ACC112 (cell line): Measurements from ENCODE around the gene ANTXR1.

Experiments
- H2AFZ ChIP-seq: fragments of 200-600 bp; sonication (generic); one replicate; pipeline ENCODE4 v1.6.0; 2017; ENCODE audit warnings: antibody characterized with exemption, low read length; ENCODE audit not compliant: unreplicated experiment
- H3K27ac ChIP-seq: fragments of 200-600 bp; sonication (generic); 2 replicates; pipeline ENCODE4 v1.5.1; 2014; ENCODE audit warnings: low read depth, mild to moderate bottlenecking, antibody characterized with exemption, low read length, moderate library complexity
- H3K27me3 ChIP-seq: fragments of 200-600 bp; sonication (generic); 2 replicates; pipeline ENCODE4 v1.6.1; 2014; ENCODE audit warnings: mild to moderate bottlenecking, antibody characterized with exemption, low read length, moderate library complexity, mixed read lengths; ENCODE audit not compliant: insufficient read depth
- H3K36me3 ChIP-seq: fragments of 200-600 bp; sonication (generic); 2 replicates; pipeline ENCODE4 v1.6.1; 2016; ENCODE audit warnings: mild to moderate bottlenecking, antibody characterized with exemption, low read length, moderate library complexity, mixed read lengths; ENCODE audit not compliant: insufficient read depth
- H3K4me1 ChIP-seq: fragments of 200-600 bp; sonication (generic); one replicate; pipeline ENCODE4 v1.6.1; 2016; ENCODE audit warnings: low read length, mixed read lengths; ENCODE audit not compliant: insufficient read depth, unreplicated experiment, control insufficient read depth
- H3K4me3 ChIP-seq: fragments of 200-600 bp; sonication (generic); 2 replicates; pipeline ENCODE4 v1.5.1; 2014; ENCODE audit warnings: mild to moderate bottlenecking, low read depth, low read length
- H3K79me2 ChIP-seq: fragments of 200-600 bp; sonication (generic); one replicate; pipeline ENCODE4 v1.6.0; 2016; ENCODE audit warnings: low read length; ENCODE audit not compliant: control insufficient read depth, unreplicated experiment, insufficient read depth

The ANTXR1 gene

GRCh38 chr2:69055688-69056470 is 42.9 kb downstream of the ANTXR1 start:
- H3K27ac ChIP-seq: no peak overlapping the region
- peaks cover 4% of the 10 kb centered on the region for H3K4me1 ChIP-seq
- H2AFZ ChIP-seq: no peak overlapping the region
- H3K27me3 ChIP-seq: no peaks in the 10 kb centered on the region
- no peak overlapping the region for H3K4me3 ChIP-seq
- H3K79me2 ChIP-seq: peaks cover 6% of the 10 kb centered on the region
- peaks cover 17% of the 10 kb centered on the region; the same call in 1 of the 2 replicates for H3K36me3 ChIP-seq

- Histone ChIP-seq H3K27me3 (no peaks in the 10 kb centered on the region), H2AFZ (no peak overlapping the region), H3K4me3 (no peak overlapping the region), H3K36me3 (peaks cover 17% of the 10 kb centered on the region; the same call in 1 of the 2 replicates), H3K27ac (no peak overlapping the region), H3K4me1 (peaks cover 21% of the 10 kb centered on the region), H3K79me2 (peaks cover 6% of the 10 kb centered on the region)
These were observed 44.7 kb downstream of the ANTXR1 start for GRCh38 chr2:69057660-69058059.

GRCh38 chr2:69059731-69060290 is 46.8 kb downstream of the ANTXR1 start:
- no peak overlapping the region for H3K27ac ChIP-seq
- peaks cover 8% of the 10 kb centered on the region; the same call in 1 of the 2 replicates for H3K36me3 ChIP-seq

GRCh38 chr2:69060938-69061501 is 48.0 kb downstream of the ANTXR1 start:
- Histone ChIP-seq H3K27ac (no peak overlapping the region), H3K4me1 (peaks cover 20% of the 10 kb centered on the region), H3K36me3 (peaks cover 5% of the 10 kb centered on the region; the same call in 1 of the 2 replicates), H3K4me3 (no peak overlapping the region), H3K27me3 (no peaks in the 10 kb centered on the region), H2AFZ (no peak overlapping the region), H3K79me2 (no peaks in the 10 kb centered on the region)

More at GRCh38 chr2:69059731-69060290, 46.8 kb downstream of the ANTXR1 start:
- H3K79me2 ChIP-seq: no peaks in the 10 kb centered on the region
- no peak overlapping the region for H3K4me3 ChIP-seq
- peaks cover 20% of the 10 kb centered on the region for H3K4me1 ChIP-seq
- no peaks in the 10 kb centered on the region for H3K27me3 ChIP-seq
- no peak overlapping the region for H2AFZ ChIP-seq

GRCh38 chr2:69061525-69061924 is 48.5 kb downstream of the ANTXR1 start:
- Histone ChIP-seq H2AFZ (no peak overlapping the region), H3K79me2 (no peaks in the 10 kb centered on the region), H3K36me3 (peaks cover 5% of the 10 kb centered on the region; the same call in 1 of the 2 replicates), H3K27ac (no peak overlapping the region), H3K4me1 (peaks cover 20% of the 10 kb centered on the region), H3K4me3 (no peak overlapping the region), H3K27me3 (no peaks in the 10 kb centered on the region)

- Histone ChIP-seq H3K27ac (no peak overlapping the region), H3K4me1 (peaks cover 20% of the 10 kb centered on the region), H3K4me3 (no peak overlapping the region), H3K27me3 (no peaks in the 10 kb centered on the region), H2AFZ (no peak overlapping the region), H3K79me2 (no peaks in the 10 kb centered on the region), H3K36me3 (peaks cover 5% of the 10 kb centered on the region; the same call in 1 of the 2 replicates)
These were observed 49.5 kb downstream of the ANTXR1 start for GRCh38 chr2:69062307-69062962.

- H3K27ac ChIP-seq: no peak overlapping the region
- H3K36me3 ChIP-seq: no peaks in the 10 kb centered on the region
- H3K4me1 ChIP-seq: peaks cover 19% of the 10 kb centered on the region
- H2AFZ ChIP-seq: no peak overlapping the region
- H3K79me2 ChIP-seq: no peaks in the 10 kb centered on the region
- H3K4me3 ChIP-seq: no peak overlapping the region
- H3K27me3 ChIP-seq: no peaks in the 10 kb centered on the region
These were observed 52.9 kb downstream of the ANTXR1 start for GRCh38 chr2:69065735-69066336.

GRCh38 chr2:69067026-69067630 is 54.1 kb downstream of the ANTXR1 start:
- Histone ChIP-seq H3K79me2 (no peaks in the 10 kb centered on the region), H3K36me3 (peaks cover 5% of the 10 kb centered on the region; the same call in 1 of the 2 replicates), H3K4me1 (peaks cover 7% of the 10 kb centered on the region), H3K4me3 (no peak overlapping the region), H2AFZ (no peak overlapping the region), H3K27ac (no peak overlapping the region), H3K27me3 (no peaks in the 10 kb centered on the region)

- H2AFZ ChIP-seq: no peak overlapping the region
- H3K4me1 ChIP-seq: no peaks in the 10 kb centered on the region
- no peak overlapping the region for H3K4me3 ChIP-seq
- no peaks in the 10 kb centered on the region for H3K79me2 ChIP-seq
- no peak overlapping the region for H3K27ac ChIP-seq
- H3K36me3 ChIP-seq: peaks cover 10% of the 10 kb centered on the region; the same call in 1 of the 2 replicates
- no peaks in the 10 kb centered on the region for H3K27me3 ChIP-seq
These were observed 54.9 kb downstream of the ANTXR1 start for GRCh38 chr2:69067866-69068265.

GRCh38 chr2:69070969-69071368 is 58.0 kb downstream of the ANTXR1 start:
- no peak overlapping the region for H3K4me3 ChIP-seq
- peaks cover 16% of the 10 kb centered on the region; the same call in 1 of the 2 replicates for H3K36me3 ChIP-seq
- H3K27ac ChIP-seq: no peak overlapping the region
- no peaks in the 10 kb centered on the region for H3K79me2 ChIP-seq
- H3K27me3 ChIP-seq: no peaks in the 10 kb centered on the region
- H2AFZ ChIP-seq: no peak overlapping the region
- peaks cover 14% of the 10 kb centered on the region for H3K4me1 ChIP-seq
